Keratinocyte (primary cell): ENCODE results near the gene ZNF831. TPM values are rescaled to one million over a fixed set of nuclear protein-coding genes. Genes with fewer than 3 reads are reported as not detected.

ENCODE experiments used
- DNase-seq: peaks from one replicate; pipeline ENCODE4 v3.0.0-alpha.2; 2011; ENCODE audit warnings: low read depth, missing footprints, low spot score
- FAIRE-seq: peaks from 2 replicates; lab custom pipeline; 2011; peaks lifted over from hg19 to GRCh38; lab: Jason Lieb, UNC
- H2AFZ ChIP-seq: 2 replicates; pipeline ENCODE4 v1.6.0; 2012; ENCODE audit warnings: low read length, control low read depth, inconsistent platforms; ENCODE audit not compliant: control insufficient read depth
- H3K27ac ChIP-seq: 2 replicates; pipeline ENCODE4 v1.5.1; 2011; ENCODE audit warnings: low read length; ENCODE audit not compliant: control insufficient read depth, insufficient read depth
- H3K27me3 ChIP-seq: 3 replicates; pipeline ENCODE4 v1.6.0; 2011; ENCODE audit warnings: low read length; ENCODE audit not compliant: control insufficient read depth, insufficient read depth; ENCODE audit errors: extremely low read depth
- H3K36me3 ChIP-seq, 2 experiments: 2 replicates in 1 of 2; 3 replicates in 1 of 2; pipeline ENCODE4 v1.5.1; 2011; ENCODE audit warnings: low read length in 2 of 2, mild to moderate bottlenecking in 1 of 2; ENCODE audit not compliant: control insufficient read depth in 2 of 2, insufficient read depth in 2 of 2; ENCODE audit errors: extremely low read depth in 1 of 2
- H3K4me1 ChIP-seq: 3 replicates; pipeline ENCODE4 v1.5.1; 2011; ENCODE audit warnings: low read length; ENCODE audit not compliant: control insufficient read depth, insufficient read depth; ENCODE audit errors: extremely low read depth
- H3K4me2 ChIP-seq: 3 replicates; pipeline ENCODE4 v1.6.0; 2011; ENCODE audit warnings: low read depth, low read length; ENCODE audit not compliant: control insufficient read depth, insufficient read depth; ENCODE audit errors: extremely low read depth
- H3K4me3 ChIP-seq, 3 experiments: fragments of 200-600 bp in 1 of 3; sonication (generic) in 1 of 3; 2 replicates in 2 of 3; 3 replicates in 1 of 3; pipeline ENCODE4 v1.5.1; 2011 to 2016; ENCODE audit warnings: low read length in 3 of 3, mild to moderate bottlenecking in 3 of 3, control low read depth in 2 of 3, inconsistent platforms in 1 of 3, low read depth in 1 of 3, mixed read lengths in 1 of 3, mixed run types in 1 of 3, moderate library complexity in 1 of 3; ENCODE audit not compliant: control insufficient read depth in 2 of 3, insufficient read depth in 2 of 3; ENCODE audit errors: extremely low read depth in 1 of 3
- H3K79me2 ChIP-seq: 2 replicates; pipeline ENCODE4 v1.6.0; 2012; ENCODE audit warnings: low read length; ENCODE audit not compliant: control insufficient read depth, insufficient read depth
- H3K9ac ChIP-seq: 3 replicates; pipeline ENCODE4 v1.6.0; 2011; ENCODE audit warnings: low read length; ENCODE audit not compliant: control insufficient read depth, insufficient read depth; ENCODE audit errors: extremely low read depth
- H3K9me1 ChIP-seq: 3 replicates; pipeline ENCODE4 v1.6.0; 2011; ENCODE audit warnings: low read length; ENCODE audit not compliant: control insufficient read depth, insufficient read depth; ENCODE audit errors: extremely low read depth
- H3K9me3 ChIP-seq: 2 replicates; pipeline ENCODE4 v1.5.1; 2012; ENCODE audit warnings: low read depth, low read length; ENCODE audit not compliant: control insufficient read depth
- H4K20me1 ChIP-seq: 3 replicates; pipeline ENCODE4 v1.6.0; 2011; ENCODE audit warnings: low read length; ENCODE audit not compliant: control insufficient read depth, insufficient read depth; ENCODE audit errors: extremely low read depth
- EZH2 ChIP-seq: IDR thresholded peaks from one replicate; pipeline ENCODE4 v1.6.1; 2012; ENCODE audit warnings: inconsistent platforms, mild to moderate bottlenecking, low read length, moderate library complexity
- dilution Hi-C: fragments of 300-500 bp; cut with MboI; formaldehyde crosslinking; loops from one replicate; pipeline ENCODE4 v1.7.0; 2020; ENCODE audit warnings: low sequenced_read_pairs; ENCODE audit not compliant: extremely low pct_ligation_motif_present
- polyA plus RNA-seq, 5 experiments: library from polyadenylated mRNA; depleted of rRNA in 3 of 5; stranded (reverse) in 3 of 5; stranded (forward) in 1 of 5; unstranded in 1 of 5; fragments of >200 nt; gene quantifications; 1 replicate in 1 of 5; 2 replicates in 3 of 5; 3 replicates in 1 of 5; pipeline versions ENCODE4 v1.2.1 to v1.2.3, GENCODE V29; 2011 to 2012; ENCODE audit warnings: missing spikeins in 2 of 5, low read depth in 1 of 5, low replicate concordance in 1 of 5
- TF ChIP-seq, protein P1 (sequence below), 3 experiments: IDR thresholded peaks in 1 of 3; conservative IDR thresholded peaks in 1 of 3; optimal IDR thresholded peaks in 1 of 3; 2 replicates in 2 of 3; 3 replicates in 1 of 3; pipeline versions ENCODE3 to v1.5.1; 2011; ENCODE audit warnings: low read length in 3 of 3, mild to moderate bottlenecking in 3 of 3, moderate library complexity in 2 of 3, control low read depth in 1 of 3, inconsistent platforms in 1 of 3; ENCODE audit not compliant: insufficient read depth in 2 of 3; ENCODE audit errors: extremely low read depth in 1 of 3

The ZNF831 gene
- polyA plus RNA-seq, 1 donor (not counting 4 experiments of a cell fraction or from before 2014, with no cell fraction given) = not detected

DNA sequence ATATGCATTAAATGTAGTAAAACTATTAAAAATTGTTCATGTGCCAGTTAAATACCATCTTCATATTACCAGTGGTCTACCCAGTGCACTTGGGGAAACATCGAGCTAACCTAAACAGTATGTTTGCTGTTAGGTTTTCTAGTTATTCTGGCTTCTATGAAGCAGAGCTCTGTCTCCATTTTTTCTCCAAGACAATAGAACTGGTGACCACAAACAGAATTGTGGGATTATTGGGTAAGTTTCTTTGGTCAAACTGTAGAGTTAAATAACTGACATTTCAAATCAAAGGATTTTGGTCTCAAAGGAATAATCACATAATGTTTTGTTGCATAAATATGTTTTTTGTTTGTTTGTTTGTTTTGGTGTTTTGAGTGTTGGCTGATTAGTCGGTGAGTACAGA is 96.3 kb downstream of the ZNF831 start:
- FAIRE-seq = no peak
- no peaks in the 10 kb centered on the region for H3K27me3 ChIP-seq
- dilution Hi-C loops = no loop called here

DNA sequence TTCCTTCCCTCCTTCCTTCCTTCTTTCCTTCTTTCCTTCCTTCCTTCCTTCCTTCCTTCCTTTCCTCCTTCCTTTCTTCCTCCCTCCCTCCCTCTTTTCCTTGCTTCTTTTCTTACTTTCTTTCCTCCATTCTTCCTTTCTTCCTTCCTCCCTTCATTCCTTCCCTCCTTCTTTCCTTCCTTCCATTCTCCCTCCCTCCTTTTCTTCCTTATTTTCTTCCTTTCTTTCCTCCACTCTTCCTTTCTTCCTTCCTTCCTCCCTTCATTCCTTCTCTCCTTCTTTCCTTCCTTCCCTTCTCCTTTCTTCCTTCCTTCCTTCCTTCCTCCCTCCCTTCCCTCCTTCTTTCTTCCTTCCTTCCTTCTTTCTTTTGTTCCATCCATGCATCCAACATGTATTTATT is 101.7 kb downstream of the ZNF831 start:
- no peak overlapping the region for H3K27ac ChIP-seq
- H3K79me2 ChIP-seq = no peaks in the 10 kb centered on the region
- no peak for DNase-seq
- no peak overlapping the region for H2AFZ ChIP-seq
- no peak for FAIRE-seq
- no peaks in the 10 kb centered on the region for H3K27me3 ChIP-seq
- no peaks in the 10 kb centered on the region for H3K36me3 ChIP-seq
- H3K9me3 ChIP-seq = no peaks in the 10 kb centered on the region
- no peak overlapping the region for H3K4me2 ChIP-seq
- dilution Hi-C loops = no loop called here
- no peak overlapping the region for H3K9ac ChIP-seq
- H4K20me1 ChIP-seq = no peaks in the 10 kb centered on the region
- TF ChIP-seq EZH2 = no peak
- TF ChIP-seq, protein P1, sequence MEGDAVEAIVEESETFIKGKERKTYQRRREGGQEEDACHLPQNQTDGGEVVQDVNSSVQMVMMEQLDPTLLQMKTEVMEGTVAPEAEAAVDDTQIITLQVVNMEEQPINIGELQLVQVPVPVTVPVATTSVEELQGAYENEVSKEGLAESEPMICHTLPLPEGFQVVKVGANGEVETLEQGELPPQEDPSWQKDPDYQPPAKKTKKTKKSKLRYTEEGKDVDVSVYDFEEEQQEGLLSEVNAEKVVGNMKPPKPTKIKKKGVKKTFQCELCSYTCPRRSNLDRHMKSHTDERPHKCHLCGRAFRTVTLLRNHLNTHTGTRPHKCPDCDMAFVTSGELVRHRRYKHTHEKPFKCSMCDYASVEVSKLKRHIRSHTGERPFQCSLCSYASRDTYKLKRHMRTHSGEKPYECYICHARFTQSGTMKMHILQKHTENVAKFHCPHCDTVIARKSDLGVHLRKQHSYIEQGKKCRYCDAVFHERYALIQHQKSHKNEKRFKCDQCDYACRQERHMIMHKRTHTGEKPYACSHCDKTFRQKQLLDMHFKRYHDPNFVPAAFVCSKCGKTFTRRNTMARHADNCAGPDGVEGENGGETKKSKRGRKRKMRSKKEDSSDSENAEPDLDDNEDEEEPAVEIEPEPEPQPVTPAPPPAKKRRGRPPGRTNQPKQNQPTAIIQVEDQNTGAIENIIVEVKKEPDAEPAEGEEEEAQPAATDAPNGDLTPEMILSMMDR (optimal IDR thresholded peaks at IDR 0.05 in 1 of 3, IDR thresholded peaks at IDR 0.05 in 1 of 3, conservative IDR thresholded peaks at IDR 0.05 in 1 of 3; ENCODE audit: extremely low read depth in 1 of 3, insufficient read depth in 2 of 3, low read length in 3 of 3) = no peak
- no peak overlapping the region for H3K4me3 ChIP-seq
- no peaks in the 10 kb centered on the region for H3K4me1 ChIP-seq
- no peaks in the 10 kb centered on the region for H3K9me1 ChIP-seq

More for the DNA sequence above, 96.3 kb downstream of the ZNF831 start:
- Histone ChIP-seq H3K9me1 (no peaks in the 10 kb centered on the region), H4K20me1 (no peaks in the 10 kb centered on the region), H3K36me3 (no peaks in the 10 kb centered on the region), H2AFZ (no peak overlapping the region), H3K4me1 (no peaks in the 10 kb centered on the region), H3K9me3 (no peaks in the 10 kb centered on the region), H3K27ac (no peak overlapping the region), H3K9ac (no peak overlapping the region), H3K4me3 (no peak overlapping the region), H3K79me2 (no peaks in the 10 kb centered on the region), H3K4me2 (no peak overlapping the region)
- no peak for DNase-seq
- TF ChIP-seq EZH2 = no peak
- TF ChIP-seq, protein P1 (optimal IDR thresholded peaks at IDR 0.05 in 1 of 3, IDR thresholded peaks at IDR 0.05 in 1 of 3, conservative IDR thresholded peaks at IDR 0.05 in 1 of 3; ENCODE audit: extremely low read depth in 1 of 3, insufficient read depth in 2 of 3, low read length in 3 of 3) = no peak
